Fibroblast of lung (primary cell): ENCODE measurements around the gene APCDD1L.

ENCODE experiments used
- CTCF ChIP-seq, 2 donors: IDR thresholded peaks in 1 of 2; conservative IDR thresholded peaks in 1 of 2; 1 replicate in 1 of 2; 2 replicates in 1 of 2; pipeline ENCODE4 v1.5.1; 2011 to 2012; ENCODE audit warnings: low read length in 2 of 2, control low read depth in 1 of 2, inconsistent platforms in 1 of 2, low read depth in 1 of 2, mild to moderate bottlenecking in 1 of 2
- EZH2 ChIP-seq: IDR thresholded peaks from 2 replicates; pipeline ENCODE4 v1.5.1; 2012; ENCODE audit warnings: low read length, control low read depth, mild to moderate bottlenecking; ENCODE audit errors: missing control alignments

DNA sequence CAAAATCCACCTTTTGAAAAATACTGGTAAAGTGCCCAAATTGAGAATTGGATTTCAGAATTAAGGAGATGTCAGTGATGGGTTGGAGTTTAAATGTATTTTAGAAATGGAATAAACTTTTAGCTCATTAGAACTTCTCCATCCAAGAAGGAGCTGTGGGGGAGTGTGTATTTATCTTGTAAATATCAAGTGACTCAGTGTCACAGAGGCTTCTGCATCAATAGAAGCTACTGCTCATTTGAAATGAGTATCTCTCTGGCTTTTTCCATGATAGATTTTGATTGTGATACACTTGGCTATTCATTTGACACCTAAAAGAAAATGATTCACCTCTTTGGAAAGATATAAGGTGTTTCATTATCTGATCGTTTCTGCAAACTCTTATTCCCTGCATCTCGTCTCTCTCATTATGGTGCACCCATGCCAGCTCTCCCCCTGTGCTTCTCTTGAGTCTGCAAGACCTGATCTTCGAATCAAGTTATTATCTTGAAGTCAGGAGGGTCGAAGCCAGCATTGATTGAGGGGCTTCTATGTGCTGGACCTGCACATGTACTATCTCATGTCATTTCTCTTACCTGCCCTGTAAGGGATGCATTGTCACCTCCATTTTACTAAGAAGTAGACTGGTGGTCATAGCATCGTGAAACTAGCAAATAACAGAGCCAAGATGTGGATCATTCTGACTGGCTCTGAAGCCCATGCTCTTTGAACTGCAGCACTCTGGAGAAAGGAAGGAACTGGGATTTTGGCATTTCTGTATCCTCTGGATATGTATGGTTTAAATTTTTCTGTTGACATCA, 96.0 kb downstream of the APCDD1L start:
- TF ChIP-seq CTCF (conservative IDR thresholded peaks at IDR 0.05 in 1 of 2, IDR thresholded peaks at IDR 0.05 in 1 of 2; ENCODE audit: low read depth in 1 of 2, low read length in 2 of 2) (no peak), EZH2 (no peak)
